Fibroblast of pulmonary artery (primary cell): Measurements from ENCODE around the gene TFEB.

Experiments used
- DNase-seq: peaks from one replicate; pipeline ENCODE4 v3.0.0-alpha.2; 2010; ENCODE audit warnings: low read depth
- H3K4me3 ChIP-seq: replicated peaks from 2 replicates; pipeline ENCODE4 v1.5.1; 2011; ENCODE audit warnings: low read depth, mild to moderate bottlenecking, control low read depth, low read length, moderate library complexity
- CTCF ChIP-seq: IDR thresholded peaks from 2 replicates; pipeline ENCODE4 v1.5.1; 2011; ENCODE audit warnings: mild to moderate bottlenecking, control low read depth, low read length, inconsistent platforms; ENCODE audit errors: missing control alignments

Gene TFEB

GRCh38 chr6:41687501-41688175, 47.8 kb downstream of the TFEB start:
- no peak for TF ChIP-seq CTCF
- DNase-seq, result no peak
- no peak overlapping the region for H3K4me3 ChIP-seq

- TF ChIP-seq CTCF, result no peak
- DNase-seq, result no peak
- H3K4me3 ChIP-seq, result no peak overlapping the region
Measured at GRCh38 chr6:41685641-41686380, 49.6 kb downstream of the TFEB start.

GRCh38 chr6:41684311-41685180, 50.9 kb downstream of the TFEB start:
- TF ChIP-seq CTCF, result no peak
- no peak overlapping the region for H3K4me3 ChIP-seq
- DNase-seq, result no peak

GRCh38 chr6:41683523-41684310, 51.7 kb downstream of the TFEB start:
- peak overlapping the region; percentile 35 for H3K4me3 ChIP-seq
- peak; percentile 76 for TF ChIP-seq CTCF
- DNase-seq, result peak; percentile 74

GRCh38 chr6:41683273-41683522, 52.2 kb downstream of the TFEB start:
- no peak for TF ChIP-seq CTCF
- no peak for DNase-seq
- H3K4me3 ChIP-seq, result peak overlapping the region; percentile 35

GRCh38 chr6:41682497-41683272, 52.7 kb downstream of the TFEB start:
- DNase-seq, result no peak
- no peak overlapping the region for H3K4me3 ChIP-seq
- no peak for TF ChIP-seq CTCF
